ENCODE measurements around the gene CHMP3.

DNA sequence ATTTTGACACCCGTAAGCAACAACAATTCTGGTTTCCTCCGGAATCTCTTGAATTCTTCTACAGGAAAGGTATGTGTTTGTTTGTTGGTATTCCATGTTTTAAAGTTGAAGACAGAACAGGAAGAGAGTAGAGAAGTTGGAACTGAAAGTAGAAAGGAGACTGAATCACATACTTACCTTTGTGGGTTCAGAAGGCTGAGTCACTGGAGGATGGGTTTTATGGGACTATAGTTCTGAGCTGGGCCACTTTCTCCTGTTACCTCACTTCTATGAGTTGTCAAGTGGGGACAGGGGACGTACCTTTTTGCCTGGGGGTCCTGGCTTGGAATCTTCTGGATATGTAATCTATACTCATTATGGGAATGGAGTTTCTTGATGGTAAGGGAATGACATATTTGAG, 81.2 kb downstream of the CHMP3 start:
- TF ChIP-seq GATA3 (IDR thresholded peaks at IDR 0.05; ENCODE audit: low read depth, low read length) (no peak), GATA2 (IDR thresholded peaks at IDR 0.05; ENCODE audit: low read depth, low read length) (no peak)
